Astrocyte (in vitro differentiated cells and primary cell): ENCODE results near the gene PER2. TPM values are rescaled to one million over a fixed set of nuclear protein-coding genes. Genes with fewer than 3 reads are reported as not detected.

Experiments
- DNase-seq: peaks from one replicate; pipeline ENCODE4 v3.0.0-alpha.2; 2010; ENCODE audit warnings: low read depth
- FAIRE-seq: peaks from 2 replicates; lab custom pipeline; 2011; peaks lifted over from hg19 to GRCh38; lab: Jason Lieb, UNC
- H2AFZ ChIP-seq: 2 replicates; pipeline ENCODE4 v1.6.0; 2012; ENCODE audit warnings: low read depth, low read length, inconsistent platforms
- H3K27ac ChIP-seq: 2 replicates; pipeline ENCODE4 v1.5.1; 2011; ENCODE audit warnings: low read depth, low read length, inconsistent platforms
- H3K27me3 ChIP-seq: 2 replicates; pipeline ENCODE4 v1.6.0; 2011; ENCODE audit warnings: low read length, inconsistent platforms; ENCODE audit not compliant: insufficient read depth
- H3K36me3 ChIP-seq: 2 replicates; pipeline ENCODE4 v1.5.1; 2011; ENCODE audit warnings: low read length, inconsistent platforms; ENCODE audit not compliant: insufficient read depth
- H3K4me1 ChIP-seq: 2 replicates; pipeline ENCODE4 v1.5.1; 2011; ENCODE audit warnings: low read length, inconsistent platforms; ENCODE audit not compliant: insufficient read depth
- H3K4me2 ChIP-seq: 2 replicates; pipeline ENCODE4 v1.6.0; 2012; ENCODE audit warnings: low read length, inconsistent platforms
- H3K4me3 ChIP-seq: 2 replicates; pipeline ENCODE4 v1.5.1; 2011; ENCODE audit warnings: low read depth, mild to moderate bottlenecking, low read length, inconsistent platforms; ENCODE audit not compliant: insufficient read depth
- H3K79me2 ChIP-seq: 2 replicates; pipeline ENCODE4 v1.6.0; 2012; ENCODE audit warnings: mild to moderate bottlenecking, low read length, inconsistent platforms; ENCODE audit not compliant: insufficient read depth
- H3K9ac ChIP-seq: 2 replicates; pipeline ENCODE4 v1.6.0; 2012; ENCODE audit warnings: mild to moderate bottlenecking, low read length, inconsistent platforms
- H3K9me3 ChIP-seq: 2 replicates; pipeline ENCODE4 v1.5.1; 2012; ENCODE audit warnings: low read depth, mild to moderate bottlenecking, low read length, inconsistent platforms; ENCODE audit not compliant: insufficient read depth
- H4K20me1 ChIP-seq: 2 replicates; pipeline ENCODE4 v1.6.0; 2012; ENCODE audit warnings: low read length, inconsistent platforms; ENCODE audit not compliant: insufficient read depth
- H3K27ac Mint-ChIP-seq: one replicate; pipeline ENCODE4 v1.8.0; 2021; ENCODE audit warnings: mild to moderate bottlenecking, mixed read lengths; ENCODE audit not compliant: unreplicated experiment
- H3K27me3 Mint-ChIP-seq: one replicate; pipeline ENCODE4 v1.8.0; 2021; ENCODE audit warnings: low read depth, mixed read lengths; ENCODE audit not compliant: unreplicated experiment
- H3K36me3 Mint-ChIP-seq: one replicate; pipeline ENCODE4 v1.8.0; 2021; ENCODE audit warnings: low read depth, mixed read lengths; ENCODE audit not compliant: unreplicated experiment
- H3K4me1 Mint-ChIP-seq: one replicate; pipeline ENCODE4 v1.8.0; 2021; ENCODE audit warnings: low read depth, mixed read lengths; ENCODE audit not compliant: unreplicated experiment
- H3K4me3 Mint-ChIP-seq: one replicate; pipeline ENCODE4 v1.8.0; 2021; ENCODE audit warnings: mild to moderate bottlenecking, moderate library complexity, mixed read lengths; ENCODE audit not compliant: unreplicated experiment
- H3K9me3 Mint-ChIP-seq: one replicate; pipeline ENCODE4 v1.8.0; 2021; ENCODE audit warnings: mild to moderate bottlenecking, mixed read lengths; ENCODE audit not compliant: unreplicated experiment
- EZH2 ChIP-seq: IDR thresholded peaks from 2 replicates; pipeline ENCODE4 v1.6.1; 2012; ENCODE audit warnings: mild to moderate bottlenecking, low read length, inconsistent platforms; ENCODE audit not compliant: insufficient read depth
- total RNA-seq: library from RNA; stranded (reverse); gene quantifications from 2 replicates; pipeline ENCODE4 v1.2.1, GENCODE V29; 2021
- TF ChIP-seq, protein P1 (sequence below): IDR thresholded peaks from 2 replicates; pipeline ENCODE4 v1.5.1; 2011; ENCODE audit warnings: low read depth, mild to moderate bottlenecking, inconsistent platforms, low read length, moderate library complexity; ENCODE audit not compliant: insufficient read depth

Gene PER2
- total RNA-seq, 1 donor from 2014 or later, result 2.0 TPM

DNA sequence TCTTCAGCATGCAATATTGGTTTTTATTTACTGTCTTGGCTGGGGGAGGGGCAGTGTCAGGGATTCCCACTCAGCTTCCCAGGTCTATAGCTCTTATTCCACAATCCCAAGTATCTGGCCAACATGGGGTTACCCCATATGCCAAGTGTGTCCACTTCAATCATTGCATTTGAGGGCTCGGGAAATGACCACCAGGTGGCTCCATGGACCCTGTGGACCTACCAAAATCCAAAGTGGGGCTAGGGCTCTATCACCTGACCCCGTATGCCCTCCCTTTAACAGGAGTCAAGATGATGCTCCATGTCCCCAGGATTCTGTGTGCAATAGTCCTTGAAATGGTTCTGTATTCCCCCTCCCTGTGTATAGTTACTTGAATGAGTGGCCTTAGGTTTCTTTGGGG lies 19.8 kb upstream of the PER2 start:
- H3K36me3 ChIP-seq, result no peaks in the 10 kb centered on the region
- H4K20me1 ChIP-seq, result no peaks in the 10 kb centered on the region
- peaks cover 3% of the 10 kb centered on the region for H3K27me3 ChIP-seq
- no peaks in the 10 kb centered on the region for H3K79me2 ChIP-seq
- H3K4me1 Mint-ChIP-seq, result no peaks in the 10 kb centered on the region
- H3K4me3 ChIP-seq, result no peak overlapping the region
- H3K27ac ChIP-seq, result no peak overlapping the region
- H3K9ac ChIP-seq, result no peak overlapping the region
- no peak overlapping the region for H3K4me3 Mint-ChIP-seq
- no peak overlapping the region for H3K27ac Mint-ChIP-seq
- no peaks in the 10 kb centered on the region for H3K4me1 ChIP-seq
- FAIRE-seq (no peak), DNase-seq (no peak)
- no peaks in the 10 kb centered on the region for H3K9me3 Mint-ChIP-seq
- H3K4me2 ChIP-seq, result no peak overlapping the region
- H3K27me3 Mint-ChIP-seq, result peaks cover 31% of the 10 kb centered on the region
- H3K9me3 ChIP-seq, result no peaks in the 10 kb centered on the region
- TF ChIP-seq, protein P1, sequence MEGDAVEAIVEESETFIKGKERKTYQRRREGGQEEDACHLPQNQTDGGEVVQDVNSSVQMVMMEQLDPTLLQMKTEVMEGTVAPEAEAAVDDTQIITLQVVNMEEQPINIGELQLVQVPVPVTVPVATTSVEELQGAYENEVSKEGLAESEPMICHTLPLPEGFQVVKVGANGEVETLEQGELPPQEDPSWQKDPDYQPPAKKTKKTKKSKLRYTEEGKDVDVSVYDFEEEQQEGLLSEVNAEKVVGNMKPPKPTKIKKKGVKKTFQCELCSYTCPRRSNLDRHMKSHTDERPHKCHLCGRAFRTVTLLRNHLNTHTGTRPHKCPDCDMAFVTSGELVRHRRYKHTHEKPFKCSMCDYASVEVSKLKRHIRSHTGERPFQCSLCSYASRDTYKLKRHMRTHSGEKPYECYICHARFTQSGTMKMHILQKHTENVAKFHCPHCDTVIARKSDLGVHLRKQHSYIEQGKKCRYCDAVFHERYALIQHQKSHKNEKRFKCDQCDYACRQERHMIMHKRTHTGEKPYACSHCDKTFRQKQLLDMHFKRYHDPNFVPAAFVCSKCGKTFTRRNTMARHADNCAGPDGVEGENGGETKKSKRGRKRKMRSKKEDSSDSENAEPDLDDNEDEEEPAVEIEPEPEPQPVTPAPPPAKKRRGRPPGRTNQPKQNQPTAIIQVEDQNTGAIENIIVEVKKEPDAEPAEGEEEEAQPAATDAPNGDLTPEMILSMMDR, result no peak
- TF ChIP-seq EZH2, result no peak
- H2AFZ ChIP-seq, result no peak overlapping the region
- H3K36me3 Mint-ChIP-seq, result no peaks in the 10 kb centered on the region

DNA sequence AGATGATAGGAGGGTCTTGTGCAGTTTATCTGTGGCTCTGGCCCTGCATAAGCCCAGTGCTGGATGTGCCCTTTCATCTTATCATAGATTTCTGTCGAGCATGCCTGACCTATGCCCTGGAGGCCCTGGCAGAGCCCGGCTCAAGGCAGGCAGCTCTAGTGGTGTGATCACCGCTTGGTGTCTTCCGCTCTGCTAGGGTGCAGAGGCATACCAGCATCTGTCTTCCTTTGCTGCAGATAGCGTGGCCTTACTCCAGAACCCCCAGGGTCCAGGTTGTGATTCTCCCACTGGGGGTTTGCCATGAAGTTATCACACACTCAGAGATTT lies 18.2 kb upstream of the PER2 start:
- H3K27me3 ChIP-seq, result peaks cover 3% of the 10 kb centered on the region
- H3K4me3 ChIP-seq, result no peak overlapping the region
- H3K79me2 ChIP-seq, result no peaks in the 10 kb centered on the region
- no peak overlapping the region for H3K4me3 Mint-ChIP-seq
- H4K20me1 ChIP-seq, result no peaks in the 10 kb centered on the region
- H3K4me1 Mint-ChIP-seq, result no peaks in the 10 kb centered on the region
- H3K36me3 ChIP-seq, result no peaks in the 10 kb centered on the region
- no peak overlapping the region for H3K27ac ChIP-seq
- DNase-seq (no peak), FAIRE-seq (no peak)
- no peak overlapping the region for H3K27ac Mint-ChIP-seq
- no peaks in the 10 kb centered on the region for H3K9me3 Mint-ChIP-seq
- no peaks in the 10 kb centered on the region for H3K9me3 ChIP-seq
- no peak overlapping the region for H2AFZ ChIP-seq
- peaks cover 30% of the 10 kb centered on the region for H3K27me3 Mint-ChIP-seq
- no peaks in the 10 kb centered on the region for H3K4me1 ChIP-seq
- TF ChIP-seq, protein P1, result no peak
- TF ChIP-seq EZH2, result no peak
- H3K9ac ChIP-seq, result no peak overlapping the region
- no peak overlapping the region for H3K4me2 ChIP-seq
- H3K36me3 Mint-ChIP-seq, result no peaks in the 10 kb centered on the region

DNA sequence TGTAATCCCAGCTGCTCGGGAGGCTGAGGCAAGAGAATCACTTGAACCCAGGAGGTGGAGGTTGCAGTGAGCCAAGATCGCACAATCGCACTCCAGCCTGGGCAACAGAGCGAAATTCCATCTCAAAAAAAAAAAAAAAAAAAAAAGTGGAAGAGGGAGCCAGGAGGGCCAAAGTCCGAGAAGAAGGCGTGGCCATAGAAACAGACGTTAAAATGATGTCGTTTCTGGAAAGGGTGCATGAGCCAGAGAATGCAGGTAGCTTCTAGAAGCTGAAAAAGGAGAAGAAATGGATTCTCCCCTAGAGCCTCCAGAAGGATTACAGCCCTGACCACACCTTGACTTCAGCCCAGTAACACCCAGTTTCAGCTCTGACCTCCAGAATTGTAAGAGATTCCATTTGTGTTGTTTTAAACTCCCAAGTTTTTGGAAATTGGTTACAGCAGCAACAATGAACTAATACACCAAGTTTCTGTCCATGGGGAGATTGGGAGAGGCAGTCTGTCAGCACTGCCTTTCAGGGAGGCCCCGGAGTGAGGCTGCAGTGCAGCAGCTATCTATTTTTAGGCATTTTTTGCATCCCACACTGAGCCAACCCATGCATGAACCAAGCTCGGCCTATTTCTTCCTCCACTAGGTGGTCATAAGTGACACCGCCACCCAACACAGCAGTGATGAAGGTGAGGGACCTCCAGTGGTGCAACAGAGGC lies 17.7 kb upstream of the PER2 start:
- TF ChIP-seq, protein P1, result no peak
- TF ChIP-seq EZH2, result no peak
- no peak for FAIRE-seq
- Mint-ChIP-seq H3K4me3 (no peak overlapping the region), H3K27ac (no peak overlapping the region), H3K4me1 (no peaks in the 10 kb centered on the region), H3K36me3 (no peaks in the 10 kb centered on the region), H3K9me3 (no peaks in the 10 kb centered on the region), H3K27me3 (peaks cover 28% of the 10 kb centered on the region)
- no peaks in the 10 kb centered on the region for H3K9me3 ChIP-seq
- H3K27me3 ChIP-seq, result peaks cover 3% of the 10 kb centered on the region
- H3K79me2 ChIP-seq, result no peaks in the 10 kb centered on the region
- no peaks in the 10 kb centered on the region for H3K4me1 ChIP-seq
- H3K36me3 ChIP-seq, result no peaks in the 10 kb centered on the region
- H3K4me2 ChIP-seq, result no peak overlapping the region
- DNase-seq, result no peak
- H3K9ac ChIP-seq, result no peak overlapping the region
- no peaks in the 10 kb centered on the region for H4K20me1 ChIP-seq
- H3K4me3 ChIP-seq, result no peak overlapping the region
- no peak overlapping the region for H2AFZ ChIP-seq
- no peak overlapping the region for H3K27ac ChIP-seq
